A204.1 (cell line): ENCODE measurements around the gene STARD13.

ENCODE experiments used
- FAIRE-seq: peaks from 2 replicates; lab custom pipeline; 2012; peaks lifted over from hg19 to GRCh38; lab: Jason Lieb, UNC

STARD13 gene

GRCh38 chr13:33285420-33286124, at the start of gene STARD13:
Gene STARD13 (minus strand): TSS chr13:33285755. CDS start chr13:33285638, 117 bp downstream.
- FAIRE-seq: peak; percentile 93

- no peak for FAIRE-seq
Measured at GRCh38 chr13:33334831-33335230, 49.3 kb upstream of the STARD13 start.

DNA sequence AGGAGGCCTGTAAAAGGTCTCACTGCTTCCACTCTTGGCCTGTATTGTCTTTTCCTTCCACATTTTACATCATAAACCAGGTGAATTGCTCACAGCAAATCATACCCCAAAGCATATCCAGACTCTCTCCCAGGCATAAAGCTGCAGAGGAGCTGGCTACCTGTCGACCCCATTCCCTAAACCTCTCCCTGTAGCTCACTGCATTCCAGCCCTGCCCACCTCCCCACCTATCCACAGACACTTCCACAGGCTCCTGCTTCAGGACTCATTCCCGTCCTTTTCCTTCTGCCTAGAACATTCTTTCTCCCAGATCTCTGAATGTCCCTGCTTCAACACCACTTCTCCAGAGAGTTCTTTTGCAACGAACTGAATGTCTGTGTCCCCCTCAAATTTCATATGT, 46.4 kb upstream of the STARD13 start:
- FAIRE-seq: no peak

DNA sequence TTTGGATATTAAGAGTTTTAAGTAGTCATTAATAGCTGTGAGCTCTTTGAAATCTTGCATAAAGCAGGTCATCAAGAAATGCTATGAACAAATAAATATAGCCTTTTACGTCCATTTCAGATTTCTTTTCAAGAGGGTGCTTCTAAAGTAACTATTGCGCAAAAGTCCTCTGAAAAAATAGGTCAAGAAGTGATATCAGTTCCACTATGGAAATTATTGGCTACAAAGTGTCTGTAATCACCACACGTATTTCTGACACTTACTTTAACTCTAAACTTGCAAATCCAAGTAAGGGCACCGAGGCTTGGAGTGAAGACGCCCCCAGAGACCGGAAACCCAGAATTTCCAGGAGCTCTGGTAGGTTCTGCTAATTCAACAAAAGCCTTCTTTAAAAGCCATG, 44.9 kb upstream of the STARD13 start:
- no peak for FAIRE-seq

DNA sequence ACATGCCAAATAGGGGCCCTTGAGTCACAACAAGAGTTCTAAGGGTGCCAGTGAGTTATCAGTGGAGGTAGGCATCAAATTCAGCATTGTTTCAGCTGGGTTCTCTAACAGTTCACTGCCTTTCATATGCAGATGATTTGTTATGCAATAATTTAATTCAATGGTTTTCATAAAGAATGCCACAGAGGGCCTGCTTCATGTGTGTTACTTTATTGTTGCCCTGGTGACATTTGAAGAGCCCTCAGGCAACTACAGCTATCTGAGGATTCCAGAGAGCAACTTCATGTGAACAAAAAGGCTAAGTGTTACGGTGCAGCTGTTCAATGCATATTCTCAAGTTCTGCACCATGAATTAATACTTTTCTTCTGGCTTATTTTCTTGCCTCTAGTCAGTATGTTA, 43.1 kb upstream of the STARD13 start:
- no peak for FAIRE-seq

DNA sequence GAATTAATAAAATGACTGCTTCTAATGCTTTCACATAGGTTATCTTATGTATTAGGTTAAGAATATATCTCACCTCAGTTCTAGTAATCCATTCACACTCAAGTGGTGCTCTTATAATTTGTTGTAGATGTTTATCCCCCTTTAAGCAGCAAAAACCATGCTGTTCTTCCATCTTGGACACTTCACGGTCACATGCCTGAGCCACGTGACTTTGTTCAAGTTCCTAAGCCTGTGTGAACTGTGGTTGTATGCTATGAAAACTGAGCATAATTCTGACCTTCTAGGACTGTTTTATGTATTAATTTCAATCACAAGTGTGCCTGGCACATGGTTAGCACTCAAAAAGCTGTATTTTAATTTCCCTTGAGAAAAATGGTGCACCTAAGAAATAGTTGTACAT, 41.2 kb upstream of the STARD13 start:
- no peak for FAIRE-seq

GRCh38 chr13:33326246-33326645, 40.7 kb upstream of the STARD13 start:
- FAIRE-seq: no peak

DNA sequence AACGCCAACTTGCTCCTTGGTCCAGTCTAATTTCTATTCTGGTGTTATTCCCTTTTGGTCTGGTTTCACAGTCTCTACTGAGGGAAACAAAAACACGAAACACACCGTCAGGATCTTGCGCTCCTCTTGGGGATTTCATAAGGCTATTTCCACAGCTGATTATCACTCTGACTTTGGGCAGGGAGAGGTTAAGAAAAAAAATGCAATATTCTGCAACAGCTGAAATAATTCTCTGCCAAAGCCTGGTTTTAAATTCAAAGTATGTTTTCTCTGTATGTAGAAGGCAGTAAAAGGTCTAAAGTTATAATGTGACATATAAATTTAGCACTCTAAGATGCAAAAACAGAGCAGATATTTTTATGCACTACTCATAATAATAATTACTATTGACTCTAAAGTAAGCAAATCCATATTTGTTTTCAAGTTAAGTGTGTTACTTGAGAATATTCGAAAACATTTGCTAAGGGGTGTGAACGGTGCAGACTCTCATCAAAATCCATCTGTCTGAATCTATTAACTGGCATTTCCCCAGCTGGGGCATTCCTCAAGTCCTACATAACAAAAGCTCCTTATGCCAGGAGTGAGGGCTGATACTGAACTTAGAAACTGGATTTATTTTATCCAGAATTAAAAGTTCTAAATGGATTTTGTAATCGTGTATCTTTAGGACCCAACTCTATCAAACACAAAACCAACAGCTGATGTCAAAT, 38.4 kb upstream of the STARD13 start:
- FAIRE-seq: no peak

GRCh38 chr13:33322965-33323668, 37.6 kb upstream of the STARD13 start:
- no peak for FAIRE-seq

- FAIRE-seq: no peak
Measured at GRCh38 chr13:33322543-33322809, 36.9 kb upstream of the STARD13 start.

DNA sequence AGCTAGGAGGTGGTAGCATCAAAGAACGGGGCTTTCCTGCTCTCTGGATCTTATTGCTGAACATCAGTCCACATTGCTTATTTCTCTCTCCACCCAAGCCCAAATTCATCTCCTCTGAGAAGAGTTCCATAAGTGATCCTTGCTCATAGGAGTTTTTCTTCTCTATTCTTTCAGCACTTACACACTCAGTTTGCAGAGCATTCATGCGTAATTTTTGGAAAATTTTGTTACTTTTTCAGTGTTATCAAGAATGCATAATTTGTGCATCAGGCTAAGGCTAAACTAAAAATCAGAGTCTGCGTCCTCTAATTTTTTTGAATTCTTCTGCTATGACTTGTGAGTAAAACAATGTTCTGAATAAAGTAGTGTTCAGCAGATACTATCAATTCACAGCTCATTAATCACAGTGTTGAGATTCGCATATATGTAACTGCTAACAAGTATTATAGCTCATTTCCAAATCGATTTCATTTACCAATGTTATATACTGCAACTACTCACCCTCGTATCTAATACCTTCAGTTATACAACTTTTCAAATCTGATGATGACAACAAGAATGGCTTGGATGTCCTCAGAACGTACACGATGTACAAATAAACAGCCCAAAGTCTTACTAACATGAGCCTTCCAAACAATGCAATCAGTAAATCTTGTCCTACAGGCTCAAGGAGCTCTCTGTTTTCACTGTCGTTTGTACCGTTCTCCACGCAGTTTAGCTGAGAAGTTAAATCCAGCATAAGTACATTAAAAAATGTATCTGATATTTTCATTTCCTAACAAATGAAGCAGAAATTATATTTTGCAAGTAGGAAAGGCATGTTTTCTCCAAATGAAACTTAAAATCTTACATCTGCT, 36.4 kb upstream of the STARD13 start:
- no peak for FAIRE-seq

DNA sequence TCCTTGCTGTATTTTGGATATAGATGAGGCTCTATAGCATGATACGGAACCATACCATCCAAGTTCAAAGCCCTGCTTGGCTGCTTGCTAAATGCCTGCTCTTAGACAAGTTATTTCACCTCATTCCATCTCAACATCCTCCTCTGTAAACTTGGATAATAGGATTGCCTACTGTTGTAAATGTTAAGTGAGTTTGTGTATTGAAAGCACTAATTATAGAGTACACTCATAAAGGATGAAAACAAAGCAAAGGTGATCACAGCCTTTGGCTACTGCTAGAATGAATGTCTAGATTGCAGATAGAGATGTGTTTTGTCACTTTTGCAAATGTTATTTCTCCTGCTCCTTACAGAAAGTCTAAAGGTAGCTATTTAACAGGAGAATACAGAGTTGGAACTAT, 34.3 kb upstream of the STARD13 start:
- no peak for FAIRE-seq

- FAIRE-seq: no peak
Measured at GRCh38 chr13:33318744-33319143, 33.2 kb upstream of the STARD13 start.

DNA sequence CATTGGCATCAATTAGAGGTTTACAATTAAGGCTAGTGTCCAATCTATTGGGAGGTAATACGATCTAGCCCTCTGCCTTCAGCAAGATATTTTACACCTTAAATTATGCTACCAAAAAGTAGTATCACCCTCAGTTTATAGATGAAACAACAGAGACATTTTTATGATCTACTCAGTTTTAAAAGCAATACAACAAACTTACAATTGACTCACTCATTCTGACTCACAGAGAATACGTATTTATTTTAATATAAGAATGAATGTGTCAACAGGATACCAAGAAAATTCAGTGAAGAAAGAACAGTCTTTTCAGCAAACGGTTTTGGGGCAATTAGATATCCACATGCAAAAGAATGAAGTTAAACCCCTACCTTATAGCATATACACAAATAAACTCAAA, 32.5 kb upstream of the STARD13 start:
- FAIRE-seq: no peak

DNA sequence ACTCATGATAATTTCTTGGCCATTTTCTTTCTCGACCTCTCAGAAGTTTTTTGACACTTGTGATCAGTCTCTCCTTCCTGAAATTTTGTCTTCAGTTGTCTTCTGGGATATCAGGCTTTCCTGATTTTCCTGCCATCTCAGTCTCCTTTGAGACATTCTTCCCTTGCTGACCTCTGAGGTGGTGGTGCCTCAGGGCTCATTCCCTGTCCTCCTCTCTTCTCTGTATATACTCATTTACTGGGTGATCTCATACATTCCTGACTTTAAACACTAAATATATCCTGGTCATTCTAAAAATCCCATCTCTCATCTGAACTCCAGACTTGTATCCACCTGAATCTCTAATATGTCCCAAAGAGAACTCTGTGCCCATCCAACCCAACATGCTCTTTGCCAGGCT, 31.3 kb upstream of the STARD13 start:
- no peak for FAIRE-seq

GRCh38 chr13:33313504-33313903, 27.9 kb upstream of the STARD13 start:
- FAIRE-seq: no peak

GRCh38 chr13:33312861-33313212, 27.3 kb upstream of the STARD13 start:
- FAIRE-seq: no peak

- no peak for FAIRE-seq
Measured at GRCh38 chr13:33312150-33312860, 26.8 kb upstream of the STARD13 start.

GRCh38 chr13:33311040-33311439, 25.5 kb upstream of the STARD13 start:
- FAIRE-seq: no peak

DNA sequence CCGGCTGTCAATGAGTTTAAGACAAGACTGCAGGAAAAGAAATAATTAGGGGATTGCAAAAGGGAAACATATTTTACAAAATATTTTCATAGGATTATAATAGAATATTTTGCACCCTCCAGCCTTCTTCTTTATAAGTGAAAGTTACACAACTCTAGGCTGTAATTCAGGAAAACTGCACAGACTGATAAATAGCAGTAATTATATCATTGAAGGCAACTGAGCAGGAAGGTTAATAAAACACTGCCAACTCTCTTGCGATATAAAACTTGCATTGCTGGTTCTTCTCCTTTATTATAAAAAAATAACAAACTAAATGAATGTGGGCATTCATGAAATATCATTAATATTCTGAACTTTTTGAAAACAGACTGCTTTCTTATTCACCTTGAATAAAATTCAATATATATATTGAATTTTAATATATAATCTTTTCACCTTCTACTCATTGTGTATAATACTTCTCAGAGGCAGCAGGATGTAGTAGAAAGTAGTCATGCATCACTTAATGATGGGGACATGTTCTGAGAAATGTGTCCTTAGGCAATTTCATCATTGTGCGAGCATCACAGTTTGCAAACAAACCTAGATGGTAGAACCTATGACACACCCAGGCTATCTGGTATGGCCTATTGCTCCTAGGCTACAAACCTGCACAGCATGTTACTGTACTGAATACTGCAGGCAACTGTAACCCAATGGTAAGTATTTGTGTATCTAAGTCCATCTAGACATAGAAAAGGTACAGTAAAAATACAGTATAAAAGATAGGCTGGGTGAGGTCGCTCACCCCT, 24.9 kb upstream of the STARD13 start:
- no peak for FAIRE-seq

DNA sequence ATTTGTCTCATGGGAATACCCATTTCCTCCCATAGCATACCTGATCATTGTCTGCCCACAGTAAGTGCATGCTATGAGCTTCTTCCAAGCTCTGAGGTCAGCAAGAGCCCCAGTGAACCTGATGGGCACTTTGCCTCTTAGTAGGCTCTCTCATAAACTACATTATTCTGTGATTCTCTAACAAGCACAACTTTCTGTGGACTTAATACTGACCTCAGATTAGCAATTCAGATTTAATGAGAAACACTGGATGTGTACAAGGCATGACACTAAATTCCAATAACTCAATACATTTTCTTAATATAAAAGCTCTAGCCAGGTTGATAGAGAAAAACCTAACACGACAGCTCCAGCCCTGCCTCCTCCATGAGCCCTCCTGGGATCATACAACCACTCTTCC, 23.3 kb upstream of the STARD13 start:
- FAIRE-seq: no peak
